NCI-H345 treated with DMSO at 0.1 percent for 48 hours (cell line): ENCODE data around the gene TRIO.
A peak's percentile ranks its signal among the peaks of the same experiment; 100 is the strongest.

Source experiments
- DNase-seq: peaks from one replicate; lab custom pipeline; 2025; ENCODE audit not compliant: unreplicated experiment; lab: John Stamatoyannopoulos, UW

The TRIO gene

DNA sequence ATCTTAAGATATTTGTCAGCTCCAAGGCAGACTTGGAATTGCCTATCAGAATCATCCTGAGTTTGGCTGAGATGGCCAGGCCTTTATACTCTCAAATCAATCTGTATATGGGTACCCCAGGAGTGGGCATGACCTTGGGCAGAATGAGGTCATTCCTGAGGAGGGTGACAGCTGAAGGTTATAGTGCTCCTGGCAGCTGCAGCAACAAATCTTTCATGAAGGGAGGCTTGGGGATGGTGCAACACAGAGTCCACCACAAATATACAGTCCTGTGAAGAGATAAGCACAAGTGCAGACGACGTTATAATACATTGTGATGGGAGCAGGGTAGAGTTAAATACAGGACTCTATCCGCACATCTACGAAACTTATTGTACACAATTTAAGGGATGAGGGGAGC lies 21.1 kb upstream of the TRIO start:
- DNase-seq: no peak

DNA sequence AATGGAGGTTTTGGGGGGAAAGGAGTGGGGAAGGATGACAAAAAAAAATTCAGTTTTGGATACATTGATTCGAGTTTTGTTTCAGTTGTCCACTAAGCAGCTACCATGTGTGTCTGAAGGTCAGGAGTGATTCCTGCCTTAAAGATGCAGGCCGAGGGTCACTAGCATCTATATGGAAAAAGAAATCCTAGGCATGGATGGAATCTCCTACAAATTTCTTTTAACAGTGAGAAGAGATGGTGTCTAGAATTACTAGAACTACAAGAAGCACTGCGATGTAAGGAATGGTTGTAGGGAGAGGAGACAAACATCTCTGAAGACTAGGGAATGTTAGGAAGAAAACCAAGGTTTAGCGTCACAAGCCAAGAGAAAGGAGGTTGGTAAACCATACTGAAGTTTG lies 19.6 kb upstream of the TRIO start:
- DNase-seq: no peak

DNA sequence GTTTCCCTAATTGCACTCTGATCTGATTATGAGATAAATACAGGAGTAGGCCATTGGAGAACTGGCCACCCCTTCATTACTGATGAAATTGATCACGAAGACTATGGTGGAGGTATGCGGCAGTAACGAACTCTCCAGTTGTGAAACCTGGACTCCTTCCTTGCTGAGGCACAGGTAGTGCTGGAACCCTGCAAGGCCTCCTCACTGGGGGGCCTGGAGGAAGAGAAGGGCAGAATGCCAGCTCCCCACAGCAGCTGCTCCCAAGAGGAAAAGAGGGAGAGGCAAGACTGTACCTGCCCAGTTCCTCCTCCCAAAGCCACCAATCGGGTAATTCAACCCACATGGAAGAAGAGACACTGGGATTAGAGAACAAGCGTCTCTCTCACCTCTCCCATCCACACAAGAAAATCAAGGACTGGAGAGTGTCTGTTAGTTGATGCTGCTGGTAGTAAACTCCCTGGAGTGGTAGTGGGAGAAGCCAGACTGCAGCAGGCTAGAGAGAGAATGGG lies 19.1 kb upstream of the TRIO start:
- peak; percentile 62 for DNase-seq

DNA sequence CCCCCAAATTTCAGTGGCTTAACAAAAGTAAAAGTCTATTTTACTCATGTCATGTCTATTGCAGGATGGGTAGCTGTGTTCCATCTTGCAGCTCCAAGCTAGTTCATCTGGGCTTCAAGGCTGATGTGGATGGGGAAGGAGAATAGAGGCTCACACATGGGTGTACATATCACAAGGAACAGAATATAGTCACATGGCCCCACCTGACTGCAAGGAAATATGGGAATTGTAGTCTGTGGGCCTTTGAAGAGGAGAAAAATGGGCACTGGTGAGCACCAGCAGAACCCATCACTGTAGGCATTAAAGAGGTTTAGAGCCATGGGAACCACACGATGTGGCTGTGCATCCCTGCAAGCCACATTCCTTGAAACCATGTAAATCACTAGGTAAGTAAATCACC lies 17.9 kb upstream of the TRIO start:
- DNase-seq: no peak

DNA sequence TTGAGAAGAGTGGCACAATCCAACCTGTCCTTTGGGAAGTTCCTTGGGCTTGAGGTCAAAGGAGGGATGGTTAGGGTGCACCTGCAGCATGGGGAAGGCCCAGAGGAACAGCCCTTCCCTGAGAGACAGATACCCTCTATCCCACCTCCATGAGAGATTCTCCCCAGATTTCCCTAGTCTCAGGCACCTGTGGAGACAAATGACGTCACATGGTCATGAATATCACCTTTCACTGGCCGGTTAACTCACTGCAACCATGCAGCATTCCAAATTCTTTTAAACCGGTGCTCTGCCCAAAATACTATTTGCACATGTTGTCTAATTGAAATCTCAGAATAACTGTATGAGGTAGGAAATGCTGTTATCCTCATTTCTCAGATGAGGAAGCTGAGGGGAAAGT lies 15.6 kb upstream of the TRIO start:
- no peak for DNase-seq

DNA sequence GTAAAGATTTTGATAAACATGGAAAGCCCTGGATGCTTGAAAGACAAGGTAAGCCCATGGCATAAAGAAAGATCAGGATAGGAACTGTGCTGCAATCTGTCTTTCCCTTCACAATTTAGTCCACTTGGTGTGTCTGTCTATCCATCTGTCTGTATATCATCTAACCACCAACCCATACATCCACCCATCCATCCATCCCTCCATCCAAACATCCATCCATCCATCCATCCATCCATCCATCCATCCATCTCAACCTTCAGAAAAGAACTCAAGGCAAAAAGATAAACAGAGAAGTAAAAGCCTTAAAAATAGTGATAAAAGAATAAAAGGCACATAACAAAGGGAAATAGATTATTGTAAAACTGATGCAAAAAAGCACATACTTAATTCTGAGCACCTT lies 15.1 kb upstream of the TRIO start:
- no peak for DNase-seq

DNA sequence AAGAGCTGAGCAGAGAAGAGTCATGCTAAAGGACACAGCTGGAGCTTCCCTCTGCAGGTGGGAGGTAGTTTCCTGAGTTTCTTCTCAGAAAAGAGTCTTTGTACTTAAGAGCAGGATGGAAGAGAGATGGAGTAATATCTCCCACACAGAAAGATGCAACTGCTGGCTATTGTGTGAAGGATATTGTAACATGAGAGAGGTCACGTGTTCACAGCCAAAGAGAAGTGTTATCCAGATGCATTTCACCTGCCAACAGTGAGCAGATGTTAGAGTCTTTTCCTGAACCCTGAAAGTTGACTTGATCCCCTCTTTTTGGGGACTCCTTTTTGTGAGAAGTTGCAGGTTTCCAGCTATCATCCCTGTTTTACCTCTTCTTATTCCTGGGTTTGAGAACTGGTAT lies 14.0 kb upstream of the TRIO start:
- no peak for DNase-seq

GRCh38 chr5:14131855-14132503 lies 11.2 kb upstream of the TRIO start:
- no peak for DNase-seq

DNA sequence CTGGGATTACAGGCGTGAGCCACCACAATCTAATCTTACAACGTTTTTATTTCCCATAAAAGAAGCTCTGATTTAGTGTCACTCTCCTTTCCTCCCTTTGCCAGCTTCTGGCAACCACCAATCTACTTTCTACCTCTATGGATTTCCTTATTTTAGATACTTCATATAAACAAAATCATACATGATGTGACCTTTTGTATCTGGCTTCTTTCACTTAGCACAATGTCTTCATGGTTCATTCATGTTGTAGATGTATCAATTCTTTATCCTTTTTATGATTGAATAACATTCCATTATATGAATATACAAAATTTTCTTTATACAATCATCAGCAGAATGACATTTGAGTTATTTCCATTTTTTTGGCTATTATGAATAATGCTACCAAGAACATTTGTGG lies 9.7 kb upstream of the TRIO start:
- no peak for DNase-seq

DNA sequence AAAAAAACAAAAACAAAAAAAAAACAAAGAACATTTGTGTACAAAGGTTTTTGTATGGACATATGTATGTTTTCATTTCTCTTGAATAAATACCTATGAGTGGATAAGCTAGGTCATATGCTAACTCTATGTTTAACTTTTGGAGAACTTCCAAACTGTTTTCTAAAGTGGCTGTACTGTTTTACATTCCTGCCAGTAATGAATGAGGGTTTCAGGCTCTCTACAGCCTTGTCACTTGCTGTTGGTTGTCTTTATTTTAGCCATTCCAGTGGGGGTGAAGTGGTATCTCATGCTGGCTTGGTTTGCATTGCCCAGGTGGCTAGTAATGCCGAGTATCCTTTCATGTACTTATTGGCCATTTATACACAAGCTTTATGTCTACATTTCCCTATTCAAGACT lies 9.1 kb upstream of the TRIO start:
- DNase-seq: peak; percentile 94

- DNase-seq: no peak
These were observed 8.4 kb upstream of the TRIO start for GRCh38 chr5:14134771-14135170.

- DNase-seq: no peak
These were observed 7.5 kb upstream of the TRIO start for GRCh38 chr5:14135621-14136020.

- DNase-seq: no peak
These were observed 6.9 kb upstream of the TRIO start for GRCh38 chr5:14136228-14136627.

DNA sequence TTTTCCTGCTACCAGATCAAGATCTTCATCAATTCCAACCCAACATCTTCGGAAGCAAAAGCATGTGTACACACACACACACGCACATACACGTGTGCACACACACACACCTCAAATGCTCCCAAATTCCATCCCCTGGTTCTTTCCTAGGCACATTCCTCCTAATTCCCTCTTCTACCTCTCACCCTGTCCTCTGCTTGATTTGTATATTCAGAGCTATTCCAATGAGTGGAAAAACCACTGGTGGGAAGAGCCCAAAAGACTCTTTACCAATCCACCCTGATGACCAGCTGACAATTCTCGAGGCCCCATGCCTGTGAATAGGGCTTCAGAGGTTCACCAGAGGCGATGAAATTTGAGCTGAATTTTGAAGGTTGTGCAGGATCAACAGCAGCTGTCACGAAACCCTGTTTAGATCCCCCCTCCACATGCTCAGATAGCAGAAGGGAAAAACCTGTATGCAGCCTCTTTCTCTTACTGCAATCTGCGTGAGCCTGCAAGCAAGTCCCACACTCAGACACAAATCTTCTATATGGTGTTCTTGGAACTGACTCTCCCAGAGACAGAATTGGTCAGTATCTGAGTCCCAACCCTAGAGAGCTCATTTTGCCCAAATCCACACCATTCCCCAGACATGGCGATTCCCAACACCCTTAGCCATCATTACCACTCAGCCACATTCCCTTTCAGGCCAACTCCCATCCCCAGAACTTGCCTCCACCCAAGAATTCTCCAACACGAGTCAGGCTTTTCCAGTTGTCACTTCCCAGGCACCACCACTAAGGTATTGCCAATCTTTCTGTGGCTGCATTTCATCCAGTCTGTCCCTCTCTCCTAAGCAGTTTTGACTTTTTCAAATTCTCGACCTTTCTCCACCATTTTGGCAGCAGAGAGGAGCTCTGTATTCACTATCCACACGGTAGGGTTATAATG lies 4.3 kb upstream of the TRIO start:
- no peak for DNase-seq

GRCh38 chr5:14141764-14142163 lies 1.4 kb upstream of the TRIO start:
- DNase-seq: no peak

DNA sequence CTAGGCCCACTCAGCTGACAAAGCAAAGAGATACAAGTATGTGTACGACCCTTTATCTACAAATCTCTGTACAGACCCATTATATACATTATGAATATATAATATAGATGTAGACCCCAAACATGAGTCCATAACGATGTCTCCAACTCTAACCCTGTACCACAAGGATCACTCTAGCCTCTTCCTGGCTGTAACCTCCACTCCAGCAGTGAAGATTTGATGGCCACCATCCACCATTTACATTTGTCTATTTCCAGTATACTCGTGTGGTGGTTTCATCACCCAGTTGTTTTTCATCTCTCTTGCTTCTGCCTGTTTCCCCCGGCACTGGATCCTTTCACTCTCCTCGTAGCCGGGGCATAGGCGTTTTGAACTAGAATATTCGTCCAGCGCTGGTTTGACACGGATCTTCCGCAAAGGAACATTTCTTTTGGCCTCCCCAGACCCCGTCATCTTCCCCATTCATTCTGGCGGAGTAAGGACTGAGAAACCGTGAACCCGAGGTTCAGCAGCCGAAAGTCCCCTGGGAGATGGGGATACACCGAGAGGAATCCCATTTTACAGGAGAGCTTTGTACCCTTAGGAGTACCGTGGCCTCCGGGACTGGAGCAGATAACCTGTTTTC lies 828 bp upstream of the TRIO start:
- no peak for DNase-seq

DNA sequence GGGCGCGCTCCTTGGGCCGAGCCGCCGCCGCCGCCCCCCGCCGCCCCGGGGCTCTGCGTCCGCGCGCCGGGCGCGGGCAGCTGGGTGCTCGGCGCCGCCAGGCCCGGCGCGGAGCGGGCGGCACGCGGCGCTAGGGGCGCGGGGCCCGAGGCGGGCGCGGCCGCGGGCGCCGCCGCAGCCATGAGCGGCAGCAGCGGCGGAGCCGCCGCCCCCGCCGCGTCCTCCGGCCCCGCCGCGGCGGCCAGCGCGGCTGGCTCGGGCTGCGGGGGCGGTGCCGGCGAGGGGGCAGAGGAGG lies 351 bp downstream of the TRIO start:
- DNase-seq: no peak

DNA sequence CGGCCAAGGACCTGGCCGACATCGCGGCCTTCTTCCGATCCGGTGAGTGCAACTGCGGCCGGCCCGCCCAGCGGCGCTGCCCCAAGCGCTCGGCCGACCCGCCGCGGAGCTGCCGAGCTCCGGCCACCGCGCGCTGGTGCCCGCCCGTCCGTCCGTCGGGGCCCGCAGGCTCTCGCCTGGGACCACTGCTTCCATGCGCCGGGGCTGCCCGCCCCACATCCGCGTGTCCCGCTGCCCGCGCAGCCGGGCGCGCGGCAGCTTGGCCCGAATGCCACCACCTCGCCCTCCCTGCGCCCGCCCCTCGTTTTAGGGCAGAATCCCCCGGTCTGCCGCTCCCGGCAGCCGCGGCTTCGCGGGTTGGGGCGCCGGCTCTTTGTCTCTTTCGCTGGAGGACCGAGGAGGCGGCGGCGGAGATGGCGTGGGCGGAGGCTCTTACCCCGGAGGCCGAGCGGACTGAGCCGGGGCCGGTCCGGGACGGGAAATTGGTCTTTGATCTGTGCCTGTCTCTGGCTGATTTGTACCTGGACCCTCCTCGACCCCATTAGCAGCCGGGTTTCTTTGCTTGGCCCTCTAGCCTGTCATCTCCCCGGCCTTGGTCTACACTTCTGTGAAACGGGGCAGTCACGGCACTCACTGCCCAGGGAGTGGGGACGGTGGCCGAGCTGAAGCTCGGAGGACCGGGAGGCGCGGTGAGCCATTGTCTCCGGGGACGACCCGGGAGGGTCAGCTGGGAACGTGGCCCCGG lies 871 bp downstream of the TRIO start:
- no peak for DNase-seq

- peak; percentile 36 for DNase-seq
These were observed 1.7 kb downstream of the TRIO start for GRCh38 chr5:14144586-14145434.
